ENCODE measurements around the gene NUDT12. TPM values are rescaled to one million over a fixed set of nuclear protein-coding genes. Genes with fewer than 3 reads are reported as not detected.

NUDT12 gene
- total and polyA plus RNA-seq, 5 donors = 9.1 to 15.1 (median 13.1) TPM

DNA sequence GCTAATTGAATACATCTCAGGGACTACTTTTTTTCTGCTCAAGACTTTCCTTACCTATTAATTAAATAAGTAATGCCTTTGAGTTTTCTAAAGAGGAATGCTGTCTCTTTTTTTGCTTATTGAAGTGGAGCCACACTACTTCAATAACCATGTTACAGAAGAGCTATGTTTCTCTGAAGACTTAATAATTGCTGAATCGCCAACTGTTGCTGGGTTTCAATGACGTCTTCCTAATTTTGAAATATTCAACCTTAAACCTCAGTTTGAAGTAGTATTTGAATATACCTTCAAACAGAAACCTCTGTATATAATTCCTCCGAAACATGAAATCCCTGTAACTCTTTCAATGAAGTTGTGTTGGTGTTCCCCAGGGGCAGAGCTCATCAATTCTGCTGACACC lies 21.0 kb downstream of the NUDT12 start:
- intact Hi-C loops (cut with DNase I) = no loop called here
- 88% methylated on average over 3 of the region's 3 CpGs for WGBS
- ATAC-seq = no peak
- H3K27ac ChIP-seq (ENCODE audit: low read length) = no peak overlapping the region
- no peaks in the 10 kb centered on the region for H3K4me1 ChIP-seq (ENCODE audit: control insufficient read depth, insufficient read depth, low read length)
- DNase-seq = no peak
- H3K9me3 ChIP-seq (ENCODE audit: control insufficient read depth, low read length) = no peaks in the 10 kb centered on the region
- no peaks in the 10 kb centered on the region for H3K27me3 ChIP-seq (ENCODE audit: control insufficient read depth, insufficient read depth)
- H3K4me3 ChIP-seq (ENCODE audit: low read length) = no peak overlapping the region

- DNase-seq = no peak
- Histone ChIP-seq H3K27ac (ENCODE audit: low read length) (no peak overlapping the region), H3K27me3 (ENCODE audit: control insufficient read depth, insufficient read depth) (no peaks in the 10 kb centered on the region), H3K4me3 (ENCODE audit: low read length) (no peak overlapping the region), H3K4me1 (ENCODE audit: control insufficient read depth, insufficient read depth, low read length) (no peaks in the 10 kb centered on the region), H3K9me3 (ENCODE audit: control insufficient read depth, low read length) (no peaks in the 10 kb centered on the region)
- 88% methylated on average over 2 of the region's 2 CpGs for WGBS
- intact Hi-C loops (cut with DNase I) = no loop called here
- no peak for ATAC-seq
Measured at GRCh38 chr5:103541114-103541513, 21.5 kb downstream of the NUDT12 start.

DNA sequence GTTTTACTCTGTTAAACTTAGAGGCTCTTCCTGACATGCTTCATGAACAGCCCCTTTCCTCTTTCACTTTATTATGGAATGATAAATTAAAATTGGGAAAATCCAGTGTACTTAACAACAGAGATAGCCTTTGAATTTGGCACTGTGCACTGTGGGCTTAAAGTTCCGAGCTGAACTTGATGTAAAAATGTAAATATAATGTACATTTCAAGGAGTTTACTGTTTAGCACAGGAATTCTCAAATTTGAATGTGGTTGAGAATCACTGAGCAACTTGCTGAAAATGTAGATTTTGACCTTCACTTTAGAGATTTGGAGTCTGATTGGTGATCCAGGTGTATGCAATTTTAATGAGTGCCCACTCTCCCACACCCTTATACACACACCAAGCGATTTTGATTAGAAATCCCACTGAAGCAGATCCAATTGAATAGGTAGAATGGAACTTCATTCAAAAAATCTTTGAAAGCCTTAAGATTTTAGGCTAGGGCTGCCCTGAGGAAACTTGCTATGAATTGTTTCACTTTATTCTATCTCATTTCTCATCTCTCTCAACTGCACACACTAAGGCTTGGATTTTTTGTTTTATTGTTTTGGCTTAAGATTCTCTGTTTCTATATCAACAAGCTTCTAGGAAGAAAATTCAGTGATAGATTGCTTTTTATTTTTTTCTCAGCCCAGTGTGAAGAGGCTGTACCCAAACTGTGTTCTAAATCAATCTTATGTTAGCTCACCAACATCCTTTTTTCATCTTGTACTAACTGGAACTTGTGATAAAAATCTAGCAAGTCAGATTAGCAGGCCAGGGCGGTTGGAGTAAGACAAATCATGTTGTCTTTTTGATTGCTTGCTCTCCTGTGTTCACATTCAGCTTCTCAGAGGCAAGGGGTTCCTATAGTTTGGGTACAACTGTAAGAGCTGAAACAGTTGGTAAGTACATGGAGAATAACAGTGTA lies 22.9 kb downstream of the NUDT12 start:
- no peaks in the 10 kb centered on the region for H3K27me3 ChIP-seq (ENCODE audit: control insufficient read depth, insufficient read depth)
- intact Hi-C loops (cut with DNase I) = no loop called here
- H3K9me3 ChIP-seq (ENCODE audit: control insufficient read depth, low read length) = no peaks in the 10 kb centered on the region
- DNase-seq (no peak), ATAC-seq (no peak)
- no peak overlapping the region for H3K27ac ChIP-seq (ENCODE audit: low read length)
- H3K4me1 ChIP-seq (ENCODE audit: control insufficient read depth, insufficient read depth, low read length) = no peaks in the 10 kb centered on the region
- no peak overlapping the region for H3K4me3 ChIP-seq (ENCODE audit: low read length)
- WGBS = 54% methylated on average over 3 of the region's 3 CpGs

GRCh38 chr5:103532086-103532734 lies 30.4 kb downstream of the NUDT12 start:
- Histone ChIP-seq H3K27ac (ENCODE audit: low read length) (no peak overlapping the region), H3K4me3 (ENCODE audit: low read length) (no peak overlapping the region), H3K4me1 (ENCODE audit: control insufficient read depth, insufficient read depth, low read length) (no peaks in the 10 kb centered on the region), H3K27me3 (ENCODE audit: control insufficient read depth, insufficient read depth) (no peaks in the 10 kb centered on the region), H3K9me3 (ENCODE audit: control insufficient read depth, low read length) (no peaks in the 10 kb centered on the region)
- DNase-seq (no peak), ATAC-seq (no peak)
- intact Hi-C loops (cut with DNase I) = no loop called here
- WGBS = 83% methylated on average over 2 of the region's 2 CpGs

GRCh38 chr5:103526164-103526915 lies 36.2 kb downstream of the NUDT12 start:
- H3K4me3 ChIP-seq (ENCODE audit: low read length) = no peak overlapping the region
- no peak overlapping the region for H3K27ac ChIP-seq (ENCODE audit: low read length)
- peak; percentile 19 to 59 (median 30) for DNase-seq
- peaks cover 1% of the 10 kb centered on the region for H3K4me1 ChIP-seq (ENCODE audit: control insufficient read depth, insufficient read depth, low read length)
- H3K9me3 ChIP-seq (ENCODE audit: control insufficient read depth, low read length) = no peaks in the 10 kb centered on the region
- no peaks in the 10 kb centered on the region for H3K27me3 ChIP-seq (ENCODE audit: control insufficient read depth, insufficient read depth)
- 42% methylated on average over 6 of the region's 6 CpGs for WGBS
- ATAC-seq = peak; percentile 65 to 87
- intact Hi-C loops (cut with DNase I) = no loop called here

DNA sequence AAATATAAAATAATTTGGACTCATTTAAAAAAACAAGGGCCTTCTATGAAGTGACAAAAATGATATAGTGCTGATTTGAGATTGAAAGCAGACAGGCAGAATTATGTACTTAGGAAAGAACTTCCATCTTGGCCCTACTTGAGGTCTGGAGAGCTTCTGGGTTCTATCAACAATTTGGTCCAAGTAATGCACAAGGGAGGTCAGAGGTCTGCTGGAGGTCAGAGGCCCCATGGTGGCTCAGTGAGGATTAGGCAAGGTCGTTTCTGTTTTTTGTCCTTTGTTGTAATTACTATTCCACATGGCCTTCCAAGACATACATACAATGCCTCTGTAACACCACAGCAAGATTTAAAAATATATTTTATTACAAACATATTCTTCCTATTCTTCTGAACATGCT lies 37.2 kb downstream of the NUDT12 start:
- ATAC-seq (peak in 1 of 2 donors; percentile 71), DNase-seq (peak in 1 of 3 donors; percentile 74)
- Histone ChIP-seq H3K4me1 (ENCODE audit: control insufficient read depth, insufficient read depth, low read length) (peaks cover 1% of the 10 kb centered on the region), H3K27me3 (ENCODE audit: control insufficient read depth, insufficient read depth) (no peaks in the 10 kb centered on the region), H3K9me3 (ENCODE audit: control insufficient read depth, low read length) (no peaks in the 10 kb centered on the region), H3K4me3 (ENCODE audit: low read length) (no peak overlapping the region), H3K27ac (ENCODE audit: low read length) (no peak overlapping the region)
- 33% methylated on average over 1 of the region's 1 CpG for WGBS
- intact Hi-C loops (cut with DNase I) = no loop called here

DNA sequence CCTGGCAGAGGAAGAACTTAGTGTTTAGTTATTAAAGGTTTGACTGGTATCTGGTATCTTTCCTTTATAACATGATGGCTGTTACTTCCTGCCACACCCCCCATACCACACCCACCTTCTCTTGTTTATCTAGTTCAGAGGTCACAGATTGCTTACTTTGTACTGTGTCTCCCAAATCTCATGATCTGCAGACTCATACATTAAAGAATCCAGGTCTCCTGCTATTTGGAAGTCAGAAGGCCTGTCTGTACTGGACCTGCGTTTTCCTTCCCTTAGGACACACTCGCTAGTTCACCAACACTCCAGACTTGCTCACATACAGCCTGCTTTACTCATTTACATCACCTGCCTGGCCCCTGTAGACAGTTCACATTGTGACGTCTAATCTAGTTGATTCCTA lies 39.3 kb downstream of the NUDT12 start:
- H3K27ac ChIP-seq (ENCODE audit: low read length) = no peak overlapping the region
- no peak for ATAC-seq
- DNase-seq = no peak
- 81% methylated on average over 3 of the region's 3 CpGs for WGBS
- no peak overlapping the region for H3K4me3 ChIP-seq (ENCODE audit: low read length)
- intact Hi-C loops (cut with DNase I) = no loop called here
- H3K27me3 ChIP-seq (ENCODE audit: control insufficient read depth, insufficient read depth) = no peaks in the 10 kb centered on the region
- H3K4me1 ChIP-seq (ENCODE audit: control insufficient read depth, insufficient read depth, low read length) = peaks cover 1% of the 10 kb centered on the region
- no peaks in the 10 kb centered on the region for H3K9me3 ChIP-seq (ENCODE audit: control insufficient read depth, low read length)

- H3K4me1 ChIP-seq (ENCODE audit: control insufficient read depth, insufficient read depth, low read length) = peaks cover 1% of the 10 kb centered on the region
- peak in 1 of 2 donors; percentile 52 for ATAC-seq
- no peak overlapping the region for H3K4me3 ChIP-seq (ENCODE audit: low read length)
- no peak overlapping the region for H3K27ac ChIP-seq (ENCODE audit: low read length)
- intact Hi-C loops (cut with DNase I) = no loop called here
- no peaks in the 10 kb centered on the region for H3K9me3 ChIP-seq (ENCODE audit: control insufficient read depth, low read length)
- 46% methylated on average over 5 of the region's 5 CpGs for WGBS
- H3K27me3 ChIP-seq (ENCODE audit: control insufficient read depth, insufficient read depth) = no peaks in the 10 kb centered on the region
- peak; percentile 11 to 70 (median 21) for DNase-seq
Measured at GRCh38 chr5:103522586-103522985, 40.0 kb downstream of the NUDT12 start.

- Histone ChIP-seq H3K9me3 (ENCODE audit: control insufficient read depth, low read length) (no peaks in the 10 kb centered on the region), H3K4me3 (ENCODE audit: low read length) (no peak overlapping the region), H3K4me1 (ENCODE audit: control insufficient read depth, insufficient read depth, low read length) (peaks cover 1% of the 10 kb centered on the region), H3K27me3 (ENCODE audit: control insufficient read depth, insufficient read depth) (no peaks in the 10 kb centered on the region), H3K27ac (ENCODE audit: low read length) (no peak overlapping the region)
- intact Hi-C loops (cut with DNase I) = no loop called here
- DNase-seq (no peak), ATAC-seq (no peak)
- 83% methylated on average over 4 of the region's 4 CpGs for WGBS
Measured at GRCh38 chr5:103519550-103519949, 43.0 kb downstream of the NUDT12 start.

- no peaks in the 10 kb centered on the region for H3K27me3 ChIP-seq (ENCODE audit: control insufficient read depth, insufficient read depth)
- H3K27ac ChIP-seq (ENCODE audit: low read length) = no peak overlapping the region
- H3K4me3 ChIP-seq (ENCODE audit: low read length) = no peak overlapping the region
- intact Hi-C loops (cut with DNase I) = no loop called here
- no peak for ATAC-seq
- no peaks in the 10 kb centered on the region for H3K9me3 ChIP-seq (ENCODE audit: control insufficient read depth, low read length)
- no peak for DNase-seq
- no peaks in the 10 kb centered on the region for H3K4me1 ChIP-seq (ENCODE audit: control insufficient read depth, insufficient read depth, low read length)
- WGBS = 94% methylated on average over 1 of the region's 1 CpG
Measured at GRCh38 chr5:103514371-103514770, 48.2 kb downstream of the NUDT12 start.

DNA sequence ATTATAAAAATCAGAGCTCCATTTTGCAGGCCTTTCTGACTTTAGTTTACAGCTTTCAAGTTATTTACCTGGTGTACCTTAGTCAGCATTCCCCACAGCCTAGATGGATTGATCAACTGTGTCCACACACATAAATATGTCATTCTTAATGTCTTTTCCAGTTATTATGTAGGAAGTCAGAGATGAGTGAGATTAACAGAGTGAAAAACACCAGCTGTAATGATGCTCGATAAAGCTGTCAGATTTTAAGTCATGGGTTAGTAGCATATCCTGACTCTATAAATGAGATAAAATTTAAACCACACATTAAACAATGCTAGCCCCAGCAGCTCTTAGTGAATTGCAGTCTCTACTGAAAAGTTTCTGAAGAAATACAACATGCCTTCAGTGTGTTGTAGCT lies 48.9 kb downstream of the NUDT12 start:
- H3K27me3 ChIP-seq (ENCODE audit: control insufficient read depth, insufficient read depth) = no peaks in the 10 kb centered on the region
- no peak overlapping the region for H3K4me3 ChIP-seq (ENCODE audit: low read length)
- H3K27ac ChIP-seq (ENCODE audit: low read length) = no peak overlapping the region
- H3K4me1 ChIP-seq (ENCODE audit: control insufficient read depth, insufficient read depth, low read length) = no peaks in the 10 kb centered on the region
- 29% methylated on average over 1 of the region's 1 CpG for WGBS
- ATAC-seq (no peak), DNase-seq (no peak)
- intact Hi-C loops (cut with DNase I) = no loop called here
- H3K9me3 ChIP-seq (ENCODE audit: control insufficient read depth, low read length) = no peaks in the 10 kb centered on the region

Measured in right cardiac atrium (tissue), 5 donors.